HepG2 (cell line): ENCODE results near the gene PLD1. TPM values are rescaled to one million over a fixed set of nuclear protein-coding genes. Genes with fewer than 3 reads are reported as not detected.

Experiments used
- ATF2 ChIP-seq: sonication (generic); formaldehyde crosslinking; IDR thresholded peaks from 2 replicates; pipeline ENCODE4 v1.4.0; 2020; ENCODE audit warnings: missing genetic modification reagents
- ATM ChIP-seq: fragments of 450-650 bp; IDR thresholded peaks from 2 replicates; pipeline ENCODE4 v1.7.1; 2017; ENCODE audit warnings: mild to moderate bottlenecking, borderline replicate concordance
- CEBPZ ChIP-seq: IDR thresholded peaks from 2 replicates; pipeline ENCODE4 v1.6.1; 2012; ENCODE audit warnings: low read length, improper control_type of control experiment
- DNMT3B ChIP-seq: conservative IDR thresholded peaks from 2 replicates; pipeline ENCODE4 v1.6.1; 2016; ENCODE audit warnings: missing biosample characterization, control low read depth
- E2F1 ChIP-seq: sonication (generic); formaldehyde crosslinking; IDR thresholded peaks from 2 replicates; pipeline ENCODE4 v1.5.0; 2020; ENCODE audit warnings: missing genetic modification reagents
- KDM2A ChIP-seq: sonication (generic); formaldehyde crosslinking; IDR thresholded peaks from 2 replicates; pipeline ENCODE4 v1.4.0; 2020; ENCODE audit warnings: low read depth, missing genetic modification reagents, borderline replicate concordance
- MXD4 ChIP-seq: IDR thresholded peaks from 2 replicates; pipeline ENCODE4 v1.6.1; 2016; ENCODE audit warnings: mild to moderate bottlenecking, missing biosample characterization, missing genetic modification reagents
- NFKB2 ChIP-seq: sonication (generic); formaldehyde crosslinking; IDR thresholded peaks from 2 replicates; pipeline ENCODE4 v1.4.0; 2020; ENCODE audit warnings: missing genetic modification reagents, borderline replicate concordance
- RARG ChIP-seq: sonication (generic); formaldehyde crosslinking; IDR thresholded peaks from 2 replicates; pipeline ENCODE4 v1.4.0; 2020; ENCODE audit warnings: low read depth, mild to moderate bottlenecking, missing genetic modification reagents
- SMARCE1 ChIP-seq: fragments of 450-650 bp; IDR thresholded peaks from 2 replicates; pipeline ENCODE4 v1.6.1; 2017; ENCODE audit warnings: borderline replicate concordance
- TCF7 ChIP-seq: sonication (generic); IDR thresholded peaks from 2 replicates; pipeline ENCODE4 v1.6.1; 2016; ENCODE audit warnings: antibody characterized with exemption, low read depth
- UBTF ChIP-seq: sonication (generic); formaldehyde crosslinking; IDR thresholded peaks from 2 replicates; pipeline ENCODE4 v1.4.0; 2020; ENCODE audit warnings: mild to moderate bottlenecking, missing genetic modification reagents
- XBP1 ChIP-seq: sonication (generic); formaldehyde crosslinking; IDR thresholded peaks from 2 replicates; pipeline ENCODE4 v1.5.0; 2020; ENCODE audit warnings: missing genetic modification reagents
- XRCC5 ChIP-seq: fragments of 200-400 bp; formaldehyde crosslinking; optimal IDR thresholded peaks from 2 replicates; pipeline ENCODE3; 2017; ENCODE audit warnings: mild to moderate bottlenecking, low read length
- ZBTB34 ChIP-seq: sonication (generic); formaldehyde crosslinking; IDR thresholded peaks from 2 replicates; pipeline ENCODE4 v1.8.0; 2022; ENCODE audit warnings: mild to moderate bottlenecking, missing genetic modification reagents
- ZNF256 ChIP-seq: sonication (generic); formaldehyde crosslinking; conservative IDR thresholded peaks from 2 replicates; pipeline ENCODE4 v1.4.0; 2020; ENCODE audit warnings: missing genetic modification reagents
- ZNF503 ChIP-seq: sonication (generic); formaldehyde crosslinking; IDR thresholded peaks from 2 replicates; pipeline ENCODE4 v1.4.0; 2020; ENCODE audit warnings: missing genetic modification reagents
- ZNF790 ChIP-seq: sonication (generic); formaldehyde crosslinking; IDR thresholded peaks from 2 replicates; pipeline ENCODE4 v1.8.0; 2022; ENCODE audit warnings: missing genetic modification reagents, mild to moderate bottlenecking, borderline replicate concordance
- polyA plus RNA-seq, 8 experiments: library from polyadenylated mRNA; depleted of rRNA in 3 of 8; stranded (reverse) in 7 of 8; unstranded in 1 of 8; fragments of >200 nt; fragmentation: Illumina TruSeq in 4 of 8; extraction: Trizol in 4 of 8; gene quantifications; 2 replicates each; pipeline versions ENCODE4 v1.2.1 to v1.2.3, GENCODE V29; 2011 to 2016; ENCODE audit warnings: low read depth in 4 of 8, missing spikeins in 1 of 8, mixed read lengths in 1 of 8; ENCODE audit not compliant: insufficient read depth in 1 of 8
- total RNA-seq, 5 experiments: library from RNA; depleted of rRNA; stranded (reverse); fragments of >200 nt; fragmentation: Illumina TruSeq; extraction: Trizol; gene quantifications; 2 replicates each; pipeline ENCODE4 v1.2.3, GENCODE V29; 2016; ENCODE audit warnings: low read depth in 1 of 5

The PLD1 gene
- total and polyA plus RNA-seq, 2 of the 13 experiments (the other 11 are each of a cell fraction or from before 2014, with no cell fraction given) = 27.1 to 59.4 TPM

GRCh38 chr3:171845481-171846284 is 35.4 kb upstream of the PLD1 start (continued):
- TF ChIP-seq DNMT3B (CRISPR knock-in tag) = no peak
- no peak for TF ChIP-seq NFKB2 (CRISPR knock-in tag)
- TF ChIP-seq TCF7 = peak; percentile 91
- TF ChIP-seq SMARCE1 = no peak
- TF ChIP-seq XRCC5 = no peak
- TF ChIP-seq ATF2 (CRISPR knock-in tag) = no peak
- TF ChIP-seq CEBPZ = no peak
- no peak for TF ChIP-seq ATM
- no peak for TF ChIP-seq ZBTB34 (CRISPR knock-in tag)
- no peak for TF ChIP-seq ZNF256 (CRISPR knock-in tag)
- TF ChIP-seq UBTF (CRISPR knock-in tag) = no peak
- TF ChIP-seq ZNF503 (CRISPR knock-in tag) = peak; percentile 70; the same call in 1 of the 2 replicates
- TF ChIP-seq MXD4 = no peak
- no peak for TF ChIP-seq XBP1 (CRISPR knock-in tag)
- TF ChIP-seq KDM2A (CRISPR knock-in tag) = no peak
- TF ChIP-seq RARG (CRISPR knock-in tag) = no peak
- TF ChIP-seq E2F1 = no peak
- TF ChIP-seq ZNF790 (CRISPR knock-in tag) = no peak
